HUES48 (cell line): ENCODE measurements around the gene PHKB.

ENCODE experiments used
- H3K27ac ChIP-seq: one replicate; pipeline ENCODE4 v1.7.0; 2013; ENCODE audit warnings: low read depth, low read length, inconsistent platforms
- H3K27me3 ChIP-seq: 2 replicates; pipeline ENCODE4 v1.6.1; 2013; ENCODE audit warnings: mild to moderate bottlenecking, low read length; ENCODE audit not compliant: control insufficient read depth, insufficient read depth
- H3K36me3 ChIP-seq: 2 replicates; pipeline ENCODE4 v1.6.1; 2013; ENCODE audit warnings: low read length; ENCODE audit not compliant: control insufficient read depth, insufficient read depth
- H3K4me1 ChIP-seq: 2 replicates; pipeline ENCODE4 v1.6.1; 2013; ENCODE audit warnings: mild to moderate bottlenecking, low read length; ENCODE audit not compliant: control insufficient read depth, insufficient read depth
- H3K4me3 ChIP-seq: 2 replicates; pipeline ENCODE4 v1.5.1; 2013; ENCODE audit warnings: mild to moderate bottlenecking, low read depth, low read length
- H3K9ac ChIP-seq: 2 replicates; pipeline ENCODE4 v1.6.1; 2013; ENCODE audit warnings: mild to moderate bottlenecking, low read depth, low read length, moderate library complexity
- H3K9me3 ChIP-seq: 2 replicates; pipeline ENCODE4 v1.6.1; 2013; ENCODE audit warnings: low read length; ENCODE audit not compliant: control insufficient read depth, insufficient read depth

The PHKB gene

DNA sequence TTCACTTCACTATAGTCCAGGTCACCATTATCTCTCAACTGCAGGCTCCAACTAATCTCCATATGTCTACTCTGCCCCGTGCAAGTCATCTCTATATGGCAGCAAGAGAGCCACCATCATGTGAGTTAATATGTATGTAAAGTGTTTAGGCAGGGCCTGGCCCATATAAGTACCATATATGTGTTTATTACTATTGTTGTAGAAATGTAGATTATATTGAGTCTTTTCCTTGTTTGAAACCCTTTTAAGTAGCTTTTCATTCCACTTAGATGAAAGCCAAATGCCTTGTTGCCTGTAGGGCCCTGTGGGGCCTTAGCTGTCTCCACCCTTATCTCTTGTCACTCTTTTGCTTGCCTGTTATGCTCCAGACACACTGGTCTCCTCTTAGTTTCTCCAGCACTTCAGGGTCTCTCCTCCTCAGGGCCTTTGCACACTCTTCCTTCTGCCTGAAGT lies 164.0 kb downstream of the PHKB start:
- no peak overlapping the region for H3K9ac ChIP-seq
- no peaks in the 10 kb centered on the region for H3K9me3 ChIP-seq
- H3K4me3 ChIP-seq = no peak overlapping the region
- H3K4me1 ChIP-seq = peaks cover 13% of the 10 kb centered on the region
- no peaks in the 10 kb centered on the region for H3K27me3 ChIP-seq
- no peak overlapping the region for H3K27ac ChIP-seq
- no peaks in the 10 kb centered on the region for H3K36me3 ChIP-seq

GRCh38 chr16:47626246-47626645 lies 165.1 kb downstream of the PHKB start:
- Histone ChIP-seq H3K4me3 (no peak overlapping the region), H3K4me1 (peaks cover 16% of the 10 kb centered on the region), H3K36me3 (no peaks in the 10 kb centered on the region), H3K9me3 (no peaks in the 10 kb centered on the region), H3K27ac (no peak overlapping the region), H3K9ac (no peak overlapping the region), H3K27me3 (no peaks in the 10 kb centered on the region)

GRCh38 chr16:47627085-47627639 lies 166.0 kb downstream of the PHKB start:
- no peaks in the 10 kb centered on the region for H3K27me3 ChIP-seq
- H3K27ac ChIP-seq = no peak overlapping the region
- H3K9ac ChIP-seq = no peak overlapping the region
- no peak overlapping the region for H3K4me3 ChIP-seq
- H3K4me1 ChIP-seq = peaks cover 16% of the 10 kb centered on the region
- H3K36me3 ChIP-seq = no peaks in the 10 kb centered on the region
- H3K9me3 ChIP-seq = no peaks in the 10 kb centered on the region

GRCh38 chr16:47627721-47628120 lies 166.6 kb downstream of the PHKB start:
- Histone ChIP-seq H3K4me1 (peaks cover 16% of the 10 kb centered on the region), H3K4me3 (no peak overlapping the region), H3K9me3 (no peaks in the 10 kb centered on the region), H3K27me3 (no peaks in the 10 kb centered on the region), H3K36me3 (no peaks in the 10 kb centered on the region), H3K9ac (no peak overlapping the region), H3K27ac (no peak overlapping the region)

GRCh38 chr16:47631131-47631530 lies 170.0 kb downstream of the PHKB start:
- H3K9me3 ChIP-seq = no peaks in the 10 kb centered on the region
- H3K27ac ChIP-seq = no peak overlapping the region
- peaks cover 12% of the 10 kb centered on the region for H3K4me1 ChIP-seq
- no peak overlapping the region for H3K4me3 ChIP-seq
- H3K27me3 ChIP-seq = no peaks in the 10 kb centered on the region
- H3K9ac ChIP-seq = no peak overlapping the region
- no peaks in the 10 kb centered on the region for H3K36me3 ChIP-seq

DNA sequence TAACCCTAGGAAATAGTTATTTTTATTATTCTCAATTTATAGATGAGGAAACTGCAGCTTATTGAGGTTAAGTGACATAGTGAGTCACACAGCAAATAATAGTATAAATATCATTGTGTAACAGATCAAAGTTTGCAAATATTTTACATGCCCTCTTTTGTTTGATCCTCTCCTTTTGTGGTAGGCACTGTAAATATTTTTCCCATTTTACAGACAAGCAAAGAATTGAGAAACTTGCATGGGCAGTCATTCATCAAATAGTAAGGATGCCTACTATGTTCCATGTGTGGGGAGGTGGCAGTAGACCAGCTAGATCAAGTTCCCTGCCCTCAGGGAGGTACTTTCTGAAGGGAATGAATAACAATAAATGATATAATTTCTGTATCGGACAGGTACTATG lies 173.0 kb downstream of the PHKB start:
- Histone ChIP-seq H3K4me3 (no peak overlapping the region), H3K9me3 (no peaks in the 10 kb centered on the region), H3K9ac (no peak overlapping the region), H3K36me3 (no peaks in the 10 kb centered on the region), H3K27ac (no peak overlapping the region), H3K4me1 (0 out of 2 replicates have a peak, but pooled peaks cover 3% of the 10 kb centered on the region), H3K27me3 (no peaks in the 10 kb centered on the region)

DNA sequence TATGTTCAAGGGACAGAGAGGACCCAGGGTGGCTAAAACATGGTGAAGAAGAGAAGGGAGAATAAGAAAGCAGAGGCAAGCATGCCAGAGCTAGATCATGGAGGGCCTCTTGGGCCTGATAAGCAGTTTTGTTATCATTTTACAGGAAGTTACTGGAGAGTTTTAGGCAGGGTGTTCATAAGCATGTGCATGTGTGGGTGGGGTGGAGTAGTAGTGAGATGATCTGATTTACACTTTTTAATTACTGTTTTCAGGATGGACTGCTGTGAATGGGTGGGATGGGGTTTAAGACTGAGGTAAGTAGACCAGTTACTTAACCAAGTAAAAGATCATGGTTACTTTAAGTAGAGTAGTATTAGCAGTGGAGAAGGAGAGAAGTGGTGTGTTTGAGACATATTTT lies 173.6 kb downstream of the PHKB start:
- Histone ChIP-seq H3K4me3 (no peak overlapping the region), H3K9me3 (no peaks in the 10 kb centered on the region), H3K36me3 (no peaks in the 10 kb centered on the region), H3K27me3 (no peaks in the 10 kb centered on the region), H3K27ac (no peak overlapping the region), H3K4me1 (0 out of 2 replicates have a peak, but pooled peaks cover 3% of the 10 kb centered on the region), H3K9ac (no peak overlapping the region)

DNA sequence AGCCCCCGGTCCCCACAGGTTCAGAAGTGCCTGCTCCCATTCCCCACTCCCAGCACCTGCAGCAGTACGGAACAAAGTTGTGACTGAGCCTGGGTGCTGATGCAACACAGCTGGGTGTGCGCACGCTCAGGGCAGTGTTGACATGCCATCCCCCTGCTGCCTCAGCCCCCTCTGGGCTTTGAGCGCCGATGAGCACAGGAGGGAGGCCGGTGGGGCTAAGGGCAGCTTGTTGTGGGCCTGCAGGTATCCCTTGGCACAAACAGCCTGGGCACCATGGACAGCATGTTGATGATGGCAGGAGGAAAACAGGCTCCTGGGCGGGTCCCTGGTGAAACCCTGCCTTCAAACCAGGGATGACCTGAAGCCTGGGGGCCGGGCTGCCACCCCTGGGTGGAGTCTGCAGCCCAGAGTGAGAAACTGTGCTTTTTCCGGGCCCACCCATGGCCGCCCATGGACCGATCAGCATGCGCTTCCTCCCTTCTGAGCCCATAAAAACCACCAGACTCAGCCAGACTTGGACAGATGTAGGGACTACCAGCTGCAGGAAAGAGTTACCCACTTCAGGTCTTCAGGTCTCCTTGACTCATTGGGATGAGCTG lies 175.5 kb downstream of the PHKB start:
- Histone ChIP-seq H3K27ac (no peak overlapping the region), H3K27me3 (no peaks in the 10 kb centered on the region), H3K36me3 (no peaks in the 10 kb centered on the region), H3K9ac (no peak overlapping the region), H3K4me1 (no peaks in the 10 kb centered on the region), H3K4me3 (no peak overlapping the region), H3K9me3 (no peaks in the 10 kb centered on the region)

DNA sequence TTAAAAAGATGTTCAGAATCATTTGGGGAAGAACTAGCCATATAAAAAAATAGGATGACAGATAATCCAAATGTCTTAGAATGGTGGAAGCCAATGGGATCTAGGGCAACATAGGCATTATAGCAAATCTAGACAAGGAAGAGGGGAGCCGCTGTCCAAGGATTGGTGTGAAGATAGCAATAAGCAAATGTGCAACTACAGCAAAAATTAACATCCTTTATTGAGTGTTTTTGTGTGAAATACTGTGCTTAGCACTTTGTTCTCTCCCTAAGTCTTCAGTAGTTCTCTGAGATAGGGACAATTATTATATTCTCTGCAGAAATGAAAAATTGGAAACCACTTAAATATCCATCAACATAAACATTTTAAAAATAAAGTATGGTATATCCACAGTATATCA lies 177.0 kb downstream of the PHKB start:
- Histone ChIP-seq H3K4me3 (no peak overlapping the region), H3K9me3 (no peaks in the 10 kb centered on the region), H3K9ac (no peak overlapping the region), H3K27me3 (no peaks in the 10 kb centered on the region), H3K4me1 (no peaks in the 10 kb centered on the region), H3K27ac (no peak overlapping the region), H3K36me3 (no peaks in the 10 kb centered on the region)

DNA sequence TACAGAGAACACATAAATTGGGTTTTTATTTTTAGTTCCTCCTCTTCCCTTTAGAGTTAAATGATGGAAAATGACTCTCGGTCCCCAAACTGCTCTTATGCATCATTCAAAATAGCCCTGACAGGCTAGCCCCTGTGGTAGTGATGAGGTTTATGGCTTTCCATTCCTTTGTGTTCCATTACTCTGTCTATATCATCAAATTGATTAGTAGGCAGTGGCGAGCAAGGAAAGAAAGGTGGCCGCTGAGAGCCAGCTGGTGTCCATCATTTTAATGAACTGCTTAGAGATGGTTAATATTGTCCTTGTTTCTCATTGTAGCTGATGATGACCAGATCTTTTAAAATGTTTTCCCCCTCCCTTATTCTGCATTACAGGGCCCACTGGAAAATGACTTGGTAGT lies 179.5 kb downstream of the PHKB start:
- Histone ChIP-seq H3K27ac (no peak overlapping the region), H3K4me3 (no peak overlapping the region), H3K4me1 (no peaks in the 10 kb centered on the region), H3K27me3 (no peaks in the 10 kb centered on the region), H3K9me3 (no peaks in the 10 kb centered on the region), H3K36me3 (no peaks in the 10 kb centered on the region), H3K9ac (no peak overlapping the region)

GRCh38 chr16:47643323-47644000 lies 182.3 kb downstream of the PHKB start:
- H3K9ac ChIP-seq = no peak overlapping the region
- no peaks in the 10 kb centered on the region for H3K36me3 ChIP-seq
- no peaks in the 10 kb centered on the region for H3K27me3 ChIP-seq
- no peak overlapping the region for H3K27ac ChIP-seq
- H3K9me3 ChIP-seq = no peaks in the 10 kb centered on the region
- no peak overlapping the region for H3K4me3 ChIP-seq
- H3K4me1 ChIP-seq = no peaks in the 10 kb centered on the region
